HG03095 (cell line): Measurements from ENCODE around the gene PIK3R1.
"Not testable (repeated sequence)": the region's sequence is repeated elsewhere in the genome, so short reads cannot be mapped to it uniquely, and the experiment has no call there.

ENCODE experiments used
- ATAC-seq: cut with Tn5 transposase; IDR thresholded peaks from one replicate; pipeline ENCODE4 v1.9.1; 2021; ENCODE audit warnings: moderate library complexity; ENCODE audit not compliant: unreplicated experiment

Gene PIK3R1

DNA sequence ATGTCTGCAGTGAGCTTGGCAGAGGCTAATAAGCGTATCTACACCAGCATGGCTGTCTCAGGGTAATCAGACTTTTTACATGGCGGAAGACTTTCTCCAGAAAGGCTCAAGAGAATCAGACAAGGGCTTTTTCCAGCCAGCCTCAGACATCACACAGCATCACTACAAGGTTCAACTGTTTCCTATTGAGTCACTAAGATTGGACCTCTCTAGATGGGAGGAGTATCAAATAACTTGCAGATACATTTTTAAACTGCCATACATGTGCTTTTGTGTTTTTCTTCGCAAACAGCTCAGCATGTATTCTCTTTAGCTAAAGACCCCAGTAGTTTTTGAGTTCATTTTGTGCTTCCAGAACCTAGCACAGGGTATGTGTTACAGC, 22.9 kb upstream of the PIK3R1 start:
- ATAC-seq: no peak

DNA sequence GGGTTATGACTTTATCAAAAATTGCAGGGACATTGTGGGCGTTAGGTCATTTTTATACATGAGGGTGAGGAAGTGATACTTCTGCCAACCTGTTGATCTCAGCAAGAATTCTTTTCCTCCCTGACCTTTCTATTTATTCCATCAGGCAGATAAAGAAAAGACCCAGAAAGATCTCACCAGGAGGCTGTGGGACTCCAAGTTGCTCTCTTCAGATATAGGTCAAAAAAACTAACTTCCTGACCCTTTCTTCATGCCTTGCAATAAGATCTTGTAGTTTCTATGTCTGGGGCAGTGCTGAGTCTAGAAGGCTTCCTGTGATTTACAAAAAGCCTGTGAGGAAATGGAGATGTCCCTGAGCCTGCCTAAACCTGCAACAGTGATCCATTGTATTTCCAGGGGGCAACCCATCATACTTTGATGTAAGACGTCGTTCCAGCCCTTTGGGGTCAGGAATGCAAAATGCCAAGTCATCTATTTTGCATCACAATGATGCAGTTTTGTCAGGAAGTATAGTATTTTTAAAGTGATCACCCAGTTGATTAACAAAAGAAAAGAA, 22.0 kb upstream of the PIK3R1 start:
- no peak for ATAC-seq

- ATAC-seq: no peak
Observed at GRCh38 chr5:68194386-68194785, 21.2 kb upstream of the PIK3R1 start.

GRCh38 chr5:68195137-68195536, 20.4 kb upstream of the PIK3R1 start:
- ATAC-seq: no peak

DNA sequence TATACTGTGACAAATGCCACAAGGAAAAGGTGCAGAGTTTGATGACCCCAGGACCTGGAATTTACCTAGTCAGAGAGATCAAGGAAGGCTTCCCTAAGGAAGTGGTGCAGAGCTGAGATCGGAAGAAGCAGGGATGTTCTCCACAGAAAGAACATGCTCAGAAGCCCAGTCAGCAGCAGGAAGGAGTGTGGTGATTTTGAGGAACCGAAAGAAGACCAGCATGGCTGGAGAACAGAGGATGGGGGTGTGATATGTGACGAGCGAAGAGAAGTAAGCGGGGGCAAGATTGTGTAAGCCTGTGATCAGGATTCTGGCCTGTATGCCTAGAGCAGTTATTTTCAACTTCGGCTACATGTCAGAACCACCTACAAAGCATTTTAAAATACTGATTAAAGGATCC, 18.7 kb upstream of the PIK3R1 start:
- ATAC-seq: peak; percentile 93

DNA sequence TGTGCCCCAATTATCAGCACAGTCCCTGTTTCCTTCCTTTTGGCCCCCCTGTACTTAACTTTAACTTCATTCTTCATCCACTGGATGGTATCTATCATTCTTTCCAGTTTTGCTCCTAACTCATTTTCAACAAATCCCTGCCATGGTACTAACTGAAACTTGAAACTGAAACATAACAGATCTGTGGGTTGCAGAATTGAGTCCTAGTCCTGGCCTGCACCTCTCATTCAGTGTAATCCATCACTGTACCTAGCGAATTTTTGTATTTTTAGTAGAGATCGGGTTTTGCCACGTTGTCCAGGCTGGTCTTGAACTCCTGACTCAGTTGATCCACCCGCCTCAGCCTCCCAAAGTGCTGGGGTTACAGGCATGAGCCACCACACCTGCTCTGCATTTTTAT, 15.3 kb upstream of the PIK3R1 start:
- ATAC-seq: no peak

DNA sequence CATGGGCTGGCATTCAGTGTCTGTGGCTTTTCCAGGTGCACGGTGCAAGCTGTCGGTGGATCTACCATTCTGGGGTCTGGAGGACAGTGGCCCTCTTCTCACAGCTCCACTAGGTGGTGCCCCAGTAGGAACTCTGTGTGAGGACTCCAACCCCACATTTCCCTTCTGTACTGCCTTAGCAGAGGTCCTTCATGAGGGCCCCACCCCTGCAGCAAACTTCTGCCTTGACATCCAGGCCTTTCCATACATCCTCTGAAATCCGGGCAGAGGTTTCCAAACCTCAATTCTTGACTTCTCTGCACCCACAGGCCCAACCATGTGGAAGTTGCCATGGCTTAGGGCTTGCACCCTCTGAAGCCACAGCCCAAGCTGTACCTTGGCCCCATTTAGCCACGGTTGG, 4.9 kb upstream of the PIK3R1 start:
- ATAC-seq: not testable (repeated sequence)

- no peak for ATAC-seq
Observed at GRCh38 chr5:68214482-68215207, 911 bp upstream of the PIK3R1 start.

GRCh38 chr5:68215898-68216244, 315 bp downstream of the PIK3R1 start:
- ATAC-seq: peak; percentile 39

DNA sequence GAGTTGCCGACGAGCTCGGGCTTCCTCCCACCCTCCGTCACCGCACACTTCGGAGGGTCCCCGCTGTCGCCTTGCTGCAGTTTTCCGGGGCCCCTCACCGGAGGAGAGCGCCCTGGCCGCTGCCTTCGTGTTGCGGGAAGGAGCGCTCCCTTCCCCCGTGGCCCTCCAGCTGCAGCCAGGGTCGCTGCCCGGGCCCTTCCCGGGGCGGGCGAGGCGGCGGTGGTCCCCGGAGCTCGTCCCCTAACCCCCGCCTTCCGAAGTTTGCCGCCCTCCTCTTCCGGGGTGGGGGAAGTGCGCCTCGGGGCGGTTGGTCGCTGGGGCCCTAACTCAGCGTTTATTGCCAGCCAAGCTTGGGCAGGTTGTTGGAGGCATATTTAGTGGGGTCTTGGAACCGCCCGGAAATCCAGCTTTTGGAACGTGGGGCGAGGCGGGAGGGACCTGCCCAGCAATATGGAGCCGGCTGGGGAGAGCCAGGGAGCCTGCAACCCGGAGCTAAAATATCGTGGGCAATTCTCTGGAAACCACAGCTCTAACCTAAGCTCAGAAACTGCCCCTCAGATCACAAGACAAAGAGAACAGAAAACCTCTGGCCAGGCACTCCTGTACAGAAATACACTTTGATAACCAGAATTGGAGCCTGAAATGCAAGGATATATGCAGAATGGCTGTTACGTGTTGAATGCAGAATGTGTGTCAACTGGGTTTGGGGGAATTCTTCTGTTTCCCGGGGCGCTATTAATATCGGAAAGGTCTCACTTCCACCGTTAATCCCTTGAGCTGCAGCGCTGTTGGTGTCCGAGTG, 890 bp downstream of the PIK3R1 start:
- ATAC-seq: peak; percentile 25

DNA sequence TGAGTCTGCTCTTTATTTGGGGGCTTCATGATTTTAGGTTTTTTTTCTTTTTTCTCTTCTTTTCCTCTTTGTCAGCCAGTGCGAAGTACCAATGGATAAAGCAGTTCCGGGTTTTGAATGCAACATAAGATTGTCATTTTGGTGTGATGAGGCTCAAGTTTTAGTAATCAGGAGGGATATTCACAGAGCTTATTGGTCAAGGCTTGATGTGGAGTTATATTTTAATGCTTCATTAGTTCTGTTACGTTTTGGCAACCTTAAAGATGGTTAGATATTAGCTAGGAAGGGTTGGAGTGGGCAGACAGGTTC, 1.4 kb downstream of the PIK3R1 start:
- no peak for ATAC-seq

DNA sequence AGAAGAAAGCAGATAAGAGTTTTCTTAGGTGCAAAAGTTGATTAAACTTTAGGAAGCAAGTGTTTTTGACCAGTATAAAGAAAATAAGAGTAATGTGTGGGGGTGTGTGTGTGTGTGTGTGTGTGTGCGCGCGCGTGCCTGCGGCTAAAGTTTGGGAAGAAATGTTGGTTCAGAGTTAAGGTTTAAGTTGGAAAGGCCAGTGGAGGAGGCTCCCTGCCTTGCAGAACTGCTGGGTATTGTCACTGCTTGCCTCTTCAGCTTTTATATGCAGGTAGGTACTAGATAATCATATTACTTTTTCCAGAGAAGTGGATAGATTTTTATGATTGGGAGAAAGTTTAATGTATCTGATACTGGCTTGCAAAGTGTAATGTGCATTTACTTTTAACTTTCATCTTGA, 2.0 kb downstream of the PIK3R1 start:
- ATAC-seq: no peak

GRCh38 chr5:68219161-68219816, 3.7 kb downstream of the PIK3R1 start:
- ATAC-seq: no peak

GRCh38 chr5:68220260-68220659, 4.7 kb downstream of the PIK3R1 start:
- no peak for ATAC-seq

GRCh38 chr5:68220914-68221313, 5.4 kb downstream of the PIK3R1 start:
- no peak for ATAC-seq

DNA sequence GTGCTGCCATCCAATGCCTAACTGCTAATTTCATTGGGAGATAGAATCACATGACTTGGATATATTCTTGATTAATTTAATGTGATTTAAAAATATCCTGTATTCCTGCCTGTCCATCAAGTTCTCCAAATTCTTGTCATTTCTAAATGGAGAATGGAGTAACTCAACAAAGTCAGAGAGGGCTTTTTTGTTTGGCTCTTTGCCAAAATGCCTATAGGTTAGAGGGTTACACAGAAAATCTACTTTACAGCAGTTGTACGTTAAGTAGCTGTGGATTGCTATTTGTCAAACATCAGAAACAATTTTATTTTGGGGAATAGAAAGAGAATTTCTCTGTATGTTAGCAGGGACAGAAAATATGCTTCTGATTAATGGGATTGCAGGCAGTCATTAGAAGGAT, 5.9 kb downstream of the PIK3R1 start:
- no peak for ATAC-seq

DNA sequence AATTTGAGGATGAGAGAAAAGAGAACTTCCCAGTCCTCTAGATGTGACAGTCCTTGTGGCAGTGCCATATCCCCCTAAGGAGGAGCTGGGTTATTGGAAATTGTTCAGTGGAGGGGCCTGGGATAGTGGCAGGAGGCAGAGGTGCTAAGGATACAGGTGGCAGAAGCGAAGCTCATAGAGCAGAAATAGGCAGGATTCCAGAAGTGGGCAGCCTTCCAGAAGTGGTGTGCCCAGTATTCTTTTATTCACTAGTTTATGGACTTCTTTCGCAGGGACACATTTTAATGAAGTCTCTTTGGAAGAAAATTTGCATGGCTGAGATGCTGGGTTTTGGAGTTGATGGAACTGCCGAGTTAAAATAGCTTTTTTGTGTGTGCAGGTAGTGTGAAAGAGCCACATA, 6.8 kb downstream of the PIK3R1 start:
- no peak for ATAC-seq

- no peak for ATAC-seq
Observed at GRCh38 chr5:68222824-68223354, 7.3 kb downstream of the PIK3R1 start.

DNA sequence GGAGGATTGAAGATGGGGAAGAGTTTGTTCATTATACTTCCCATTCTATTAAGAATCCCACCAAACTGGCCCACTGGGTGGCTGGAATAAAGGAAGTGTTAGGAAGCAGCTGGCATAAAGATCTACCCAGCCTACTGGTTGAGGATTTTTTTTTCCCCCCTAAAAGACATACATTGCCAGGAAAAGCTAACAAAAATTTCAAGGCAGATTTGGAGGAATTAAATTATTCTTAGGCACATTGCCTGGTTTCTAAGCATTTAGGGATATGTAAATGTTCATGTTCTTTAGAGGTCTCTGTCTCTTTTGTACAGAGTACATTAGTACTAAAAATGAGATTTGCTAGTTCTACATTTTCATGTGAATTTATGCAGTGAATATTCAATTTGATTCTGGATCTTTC, 8.3 kb downstream of the PIK3R1 start:
- no peak for ATAC-seq

DNA sequence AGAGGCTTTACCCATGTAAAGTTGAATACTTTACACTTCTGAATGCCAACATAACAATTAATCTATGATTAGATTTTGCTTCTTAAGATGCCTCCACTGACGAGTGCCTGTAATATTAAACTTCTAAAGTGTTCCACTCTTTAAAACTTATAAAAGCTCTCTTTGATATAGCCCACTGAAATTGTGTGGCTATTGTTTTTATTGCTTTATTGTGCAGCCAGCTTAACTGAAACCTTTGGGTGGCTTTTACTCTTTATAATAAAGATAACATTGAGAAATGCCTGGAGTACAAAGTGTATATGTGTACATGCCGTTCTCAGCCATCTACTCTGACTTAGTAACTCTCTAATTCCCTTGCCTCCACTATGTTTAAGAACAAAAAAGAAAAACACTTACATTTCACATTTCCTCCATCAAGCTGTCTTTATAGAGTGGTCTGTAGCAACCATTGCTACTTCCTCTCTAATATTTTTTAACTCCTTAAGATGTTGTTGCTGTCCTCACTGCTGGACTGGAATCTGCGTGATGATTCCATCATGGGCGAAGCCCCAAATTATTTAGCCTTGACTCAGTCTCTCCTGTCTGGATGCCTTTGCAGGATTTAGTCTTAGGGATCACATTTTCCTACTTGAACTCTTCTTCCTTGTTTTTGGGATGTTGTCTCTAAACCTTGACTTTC, 9.1 kb downstream of the PIK3R1 start:
- ATAC-seq: no peak
